B cell (primary cell): Measurements from ENCODE around the gene USP22. TPM values are rescaled to one million over a fixed set of nuclear protein-coding genes. Genes with fewer than 3 reads are reported as not detected.

Source experiments
- ATAC-seq: fragments of 200-7000 bp; cut with Tn5 transposase; one replicate; pipeline ENCODE4 v1.10.0; 2021; ENCODE audit warnings: low read depth, mild to moderate bottlenecking, moderate number of reproducible peaks, moderate library complexity
- CTCF ChIA-PET: fragments of 350-600 bp; sonication (Branson Sonifier 250); formaldehyde crosslinking; loops from one replicate; lab custom pipeline; 2021; ENCODE audit warnings: antibody characterized with exemption, inconsistent platforms; lab: Charles Lee
- POLR2A ChIA-PET: fragments of 350-600 bp; sonication (Branson Sonifier 250); formaldehyde crosslinking; loops from one replicate; lab custom pipeline; 2021; ENCODE audit warnings: antibody characterized with exemption; lab: Charles Lee
- DNase-seq: peaks from one replicate; pipeline ENCODE4 v3.0.0; 2013
- H2AFZ ChIP-seq: 2 replicates; pipeline ENCODE4 v1.6.1; 2012; ENCODE audit warnings: mild to moderate bottlenecking, low read depth, low read length; ENCODE audit not compliant: insufficient read depth, poor library complexity, severe bottlenecking
- H3K27ac ChIP-seq, 2 donors: 1 replicate in 1 of 2; 2 replicates in 1 of 2; pipeline ENCODE4 v1.5.1; 2012 to 2013; ENCODE audit warnings: low read length in 2 of 2, mild to moderate bottlenecking in 2 of 2, moderate library complexity in 1 of 2
- H3K27me3 ChIP-seq, 4 experiments: fragments of 200-600 bp in 1 of 4; sonication (generic) in 1 of 4; replicated peaks in 1 of 4; 1 replicate in 2 of 4; 2 replicates in 2 of 4; pipeline versions ENCODE4 v1.6.1 to v1.7.0; 2013 to 2016; ENCODE audit warnings: low read length in 3 of 4, mild to moderate bottlenecking in 2 of 4, mixed read lengths in 1 of 4, moderate library complexity in 1 of 4; ENCODE audit not compliant: insufficient read depth in 4 of 4, control insufficient read depth in 3 of 4; ENCODE audit errors: control extremely low read depth in 1 of 4
- H3K36me3 ChIP-seq, 2 experiments: replicated peaks in 1 of 2; 1 replicate in 1 of 2; 2 replicates in 1 of 2; pipeline versions ENCODE4 v1.6.1 to v1.7.1; 2013; ENCODE audit warnings: low read length in 1 of 2; ENCODE audit not compliant: insufficient read depth in 2 of 2, control insufficient read depth in 1 of 2; ENCODE audit errors: control extremely low read depth in 1 of 2, extremely low read depth in 1 of 2
- H3K4me1 ChIP-seq, 2 donors: fragments of 200-600 bp in 1 of 2; sonication (generic) in 1 of 2; 1 replicate in 1 of 2; 2 replicates in 1 of 2; pipeline versions ENCODE4 v1.5.1 to v1.6.1; 2013 to 2017; ENCODE audit warnings: low read length in 2 of 2; ENCODE audit not compliant: control insufficient read depth in 2 of 2, insufficient read depth in 2 of 2
- H3K4me2 ChIP-seq: replicated peaks from 2 replicates; pipeline ENCODE3; 2012; ENCODE audit warnings: mild to moderate bottlenecking, low read depth, low read length; ENCODE audit not compliant: poor library complexity, severe bottlenecking
- H3K4me3 ChIP-seq, 5 experiments: fragments of 200-600 bp in 1 of 5; sonication (generic) in 1 of 5; 1 replicate in 3 of 5; 2 replicates in 2 of 5; pipeline versions ENCODE4 v1.5.1 to v1.7.0; 2011 to 2016; ENCODE audit warnings: low read length in 4 of 5, mild to moderate bottlenecking in 4 of 5, low read depth in 2 of 5, control low read depth in 1 of 5, moderate library complexity in 1 of 5; ENCODE audit not compliant: insufficient read depth in 1 of 5; ENCODE audit errors: control extremely low read depth in 1 of 5, extremely low read depth in 1 of 5
- H3K79me2 ChIP-seq: fragments of 200-600 bp; sonication (generic); one replicate; pipeline ENCODE4 v1.6.0; 2016; ENCODE audit warnings: low read length; ENCODE audit not compliant: control insufficient read depth, insufficient read depth
- H3K9ac ChIP-seq: fragments of 200-600 bp; sonication (generic); 2 replicates; pipeline ENCODE4 v1.6.1; 2017; ENCODE audit warnings: mild to moderate bottlenecking, low read length, moderate library complexity
- H3K9me3 ChIP-seq, 3 donors: one replicate each; pipeline versions ENCODE4 v1.6.1 to v1.7.1; 2013; ENCODE audit warnings: low read length in 2 of 3; ENCODE audit not compliant: control insufficient read depth in 2 of 3, insufficient read depth in 1 of 3; ENCODE audit errors: control extremely low read depth in 1 of 3
- H4K20me1 ChIP-seq: 2 replicates; pipeline ENCODE4 v1.6.0; 2012; ENCODE audit warnings: mild to moderate bottlenecking, low read length; ENCODE audit not compliant: insufficient read depth, control insufficient read depth, poor library complexity, severe bottlenecking
- H3K27ac Mint-ChIP-seq: one replicate; pipeline ENCODE4 v1.8.0; 2021; ENCODE audit warnings: mixed read lengths
- H3K27me3 Mint-ChIP-seq: one replicate; pipeline ENCODE4 v1.8.0; 2021; ENCODE audit warnings: mixed read lengths
- H3K4me1 Mint-ChIP-seq: one replicate; pipeline ENCODE4 v1.8.0; 2021; ENCODE audit warnings: mixed read lengths
- H3K4me3 Mint-ChIP-seq: one replicate; pipeline ENCODE4 v1.8.0; 2021; ENCODE audit warnings: mixed read lengths
- H3K9me3 Mint-ChIP-seq: one replicate; pipeline ENCODE4 v1.8.0; 2022; ENCODE audit warnings: mixed read lengths; ENCODE audit not compliant: insufficient read depth
- EZH2 ChIP-seq: IDR thresholded peaks from 2 replicates; pipeline ENCODE4 v1.6.1; 2012; ENCODE audit warnings: borderline replicate concordance, low read depth, mild to moderate bottlenecking, moderate library complexity, low read length; ENCODE audit not compliant: insufficient read depth, poor library complexity, severe bottlenecking
- WGBS: methylation state at CpG from one replicate; pipeline ENCODE4 v1.1.5; 2013; ENCODE audit warnings: missing lambda C conversion rate; ENCODE audit not compliant: insufficient coverage; 5-methylcytosine and 5-hydroxymethylcytosine counted together
- intact Hi-C: fragments of 100-400 bp; cut with micrococcal nuclease; formaldehyde crosslinking; loops from one replicate; pipeline ENCODE4 v1.10.0; 2022
- polyA plus RNA-seq: library from polyadenylated mRNA; depleted of rRNA; stranded (reverse); fragments of >200 nt; gene quantifications from 2 replicates; pipeline ENCODE4 v1.2.3, GENCODE V29; 2012
- total RNA-seq, 2 donors: library from RNA; stranded (reverse); fragments of 120-200 nt in 1 of 2; gene quantifications; 1 replicate in 1 of 2; 2 replicates in 1 of 2; pipeline versions ENCODE4 v1.2.3 to v1.2.4, GENCODE V29; 2013 to 2022
- TF ChIP-seq, protein P1 (sequence below): fragments of 200-600 bp; IDR thresholded peaks from one replicate; pipeline ENCODE4 v1.8.0; 2022; ENCODE audit warnings: antibody characterized with exemption, mild to moderate bottlenecking

USP22 gene
- total and polyA plus RNA-seq, 2 donors (not counting 1 experiment from before 2014, with no cell fraction given) = 74.3 to 167 TPM

DNA sequence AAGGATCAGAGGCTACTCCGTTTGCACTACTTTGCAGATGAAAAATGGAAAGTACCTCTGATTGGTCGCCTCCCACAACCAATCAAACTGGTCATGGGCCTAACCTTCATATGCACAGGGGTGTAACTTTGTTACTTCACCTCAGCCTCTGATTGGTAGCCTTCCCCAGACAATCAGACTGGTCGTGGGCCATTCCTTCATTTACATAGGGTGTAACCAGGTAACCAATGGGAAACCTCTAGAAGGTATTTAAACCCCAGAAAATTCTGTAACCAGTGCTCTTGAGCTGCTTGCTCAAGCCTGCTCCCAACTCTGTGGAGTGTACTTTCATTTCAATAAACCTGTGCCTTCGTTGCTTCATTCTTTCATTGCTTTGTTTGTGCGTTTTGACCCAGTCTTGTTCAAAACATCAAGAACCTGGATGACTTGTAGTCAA, 39.2 kb upstream of the USP22 start:
- H3K36me3 ChIP-seq = no peaks in the 10 kb centered on the region
- H3K9ac ChIP-seq = no peak overlapping the region
- H3K27me3 Mint-ChIP-seq = peaks cover 6% of the 10 kb centered on the region
- ChIA-PET CTCF (interaction anchor here (0.9 kb wide), 1 partner anchor 59 kb away, joined by 3 read pairs; no protein-coding TSS in a partner anchor), POLR2A (no interaction called here)
- no peak overlapping the region for H3K27ac ChIP-seq
- no peaks in the 10 kb centered on the region for H3K9me3 Mint-ChIP-seq
- intact Hi-C loops = no loop called here
- peaks cover 6% of the 10 kb centered on the region for H3K4me1 Mint-ChIP-seq
- no peak overlapping the region for H3K4me3 Mint-ChIP-seq
- DNase-seq (no peak), ATAC-seq (no peak)
- H2AFZ ChIP-seq = no peak overlapping the region
- H3K4me2 ChIP-seq = no peak overlapping the region
- 89% methylated on average over 4 of the region's 5 CpGs for WGBS
- H3K79me2 ChIP-seq = no peaks in the 10 kb centered on the region
- no peaks in the 10 kb centered on the region for H4K20me1 ChIP-seq
- H3K4me1 ChIP-seq = peaks cover 0 to 4% of the 10 kb centered on the region in 2 donors
- peaks cover 0 to 3% (median 0%) of the 10 kb centered on the region in 3 donors for H3K9me3 ChIP-seq
- no peaks in the 10 kb centered on the region for H3K27me3 ChIP-seq
- TF ChIP-seq EZH2 = no peak
- TF ChIP-seq, protein P1, sequence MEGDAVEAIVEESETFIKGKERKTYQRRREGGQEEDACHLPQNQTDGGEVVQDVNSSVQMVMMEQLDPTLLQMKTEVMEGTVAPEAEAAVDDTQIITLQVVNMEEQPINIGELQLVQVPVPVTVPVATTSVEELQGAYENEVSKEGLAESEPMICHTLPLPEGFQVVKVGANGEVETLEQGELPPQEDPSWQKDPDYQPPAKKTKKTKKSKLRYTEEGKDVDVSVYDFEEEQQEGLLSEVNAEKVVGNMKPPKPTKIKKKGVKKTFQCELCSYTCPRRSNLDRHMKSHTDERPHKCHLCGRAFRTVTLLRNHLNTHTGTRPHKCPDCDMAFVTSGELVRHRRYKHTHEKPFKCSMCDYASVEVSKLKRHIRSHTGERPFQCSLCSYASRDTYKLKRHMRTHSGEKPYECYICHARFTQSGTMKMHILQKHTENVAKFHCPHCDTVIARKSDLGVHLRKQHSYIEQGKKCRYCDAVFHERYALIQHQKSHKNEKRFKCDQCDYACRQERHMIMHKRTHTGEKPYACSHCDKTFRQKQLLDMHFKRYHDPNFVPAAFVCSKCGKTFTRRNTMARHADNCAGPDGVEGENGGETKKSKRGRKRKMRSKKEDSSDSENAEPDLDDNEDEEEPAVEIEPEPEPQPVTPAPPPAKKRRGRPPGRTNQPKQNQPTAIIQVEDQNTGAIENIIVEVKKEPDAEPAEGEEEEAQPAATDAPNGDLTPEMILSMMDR = no peak
- H3K27ac Mint-ChIP-seq = no peak overlapping the region
- H3K4me3 ChIP-seq = no peak overlapping the region

DNA sequence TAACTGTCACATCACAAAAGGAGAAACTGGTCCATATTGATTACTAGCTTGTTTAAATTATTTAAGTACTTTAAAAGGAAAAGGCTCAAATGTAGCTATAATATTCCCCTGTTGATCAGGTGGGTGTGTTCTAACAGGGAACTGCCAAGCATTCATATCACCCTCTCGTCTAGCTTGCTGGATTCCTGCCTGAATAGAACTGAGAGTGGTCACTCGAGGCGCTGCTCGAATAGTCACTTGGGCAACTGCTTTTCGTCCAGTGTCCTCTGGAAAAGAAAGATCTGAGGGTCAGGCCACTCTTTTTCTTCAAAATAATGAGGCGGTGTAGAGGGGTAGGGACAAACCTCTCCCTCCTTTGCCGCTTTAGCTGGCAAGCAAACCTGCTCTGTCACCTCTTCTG, 36.4 kb upstream of the USP22 start:
- Histone ChIP-seq H3K79me2 (no peaks in the 10 kb centered on the region), H4K20me1 (no peaks in the 10 kb centered on the region), H3K4me3 (no peak overlapping the region), H3K4me1 (peaks cover 0 to 4% of the 10 kb centered on the region in 2 donors), H3K36me3 (no peaks in the 10 kb centered on the region), H2AFZ (no peak overlapping the region), H3K4me2 (no peak overlapping the region), H3K27me3 (no peaks in the 10 kb centered on the region), H3K9me3 (peaks cover 0 to 3% (median 0%) of the 10 kb centered on the region in 3 donors), H3K9ac (no peak overlapping the region), H3K27ac (no peak overlapping the region)
- no peak overlapping the region for H3K27ac Mint-ChIP-seq
- ATAC-seq (no peak), DNase-seq (no peak)
- CTCF ChIA-PET = no interaction called here
- POLR2A ChIA-PET = no interaction called here
- WGBS = 100% methylated on average over 2 of the region's 7 CpGs
- H3K4me1 Mint-ChIP-seq = peaks cover 2% of the 10 kb centered on the region
- peaks cover 6% of the 10 kb centered on the region for H3K27me3 Mint-ChIP-seq
- TF ChIP-seq EZH2 = no peak
- TF ChIP-seq, protein P1 = no peak
- H3K9me3 Mint-ChIP-seq = no peaks in the 10 kb centered on the region
- intact Hi-C loops = no loop called here
- H3K4me3 Mint-ChIP-seq = no peak overlapping the region
